Coronary artery (tissue), 2 donors: ENCODE results near the gene NEK11.

Source experiments
- DNase-seq: peaks from one replicate; pipeline ENCODE4 v3.0.0-alpha.2; 2017; ENCODE audit warnings: low spot score
- H3K27ac ChIP-seq, 2 donors: fragments of 200-600 bp; sonication (generic); one replicate each; pipeline ENCODE4 v1.5.1; 2016 to 2019
- H3K4me3 ChIP-seq: fragments of 200-600 bp; sonication (generic); 2 replicates; pipeline ENCODE4 v1.5.1; 2016; ENCODE audit warnings: mild to moderate bottlenecking, moderate library complexity
- CTCF ChIP-seq: fragments of 200-600 bp; sonication (generic); IDR thresholded peaks from one replicate; pipeline ENCODE4 v1.5.1; 2019; ENCODE audit warnings: antibody characterized with exemption

NEK11 gene

GRCh38 chr3:131072099-131072559, 45.5 kb downstream of the NEK11 start:
- Histone ChIP-seq H3K27ac (no peak overlapping the region), H3K4me3 (no peak overlapping the region)
- DNase-seq = no peak
- TF ChIP-seq CTCF = no peak

- Histone ChIP-seq H3K27ac (no peak overlapping the region), H3K4me3 (no peak overlapping the region)
- no peak for DNase-seq
- TF ChIP-seq CTCF = no peak
Measured at GRCh38 chr3:131072845-131073244, 46.2 kb downstream of the NEK11 start.

GRCh38 chr3:131075632-131076328, 49.1 kb downstream of the NEK11 start:
- no peak for DNase-seq
- H3K27ac ChIP-seq = no peak overlapping the region
- no peak for TF ChIP-seq CTCF
- no peak overlapping the region for H3K4me3 ChIP-seq

GRCh38 chr3:131077904-131078303, 51.2 kb downstream of the NEK11 start:
- Histone ChIP-seq H3K27ac (no peak overlapping the region), H3K4me3 (no peak overlapping the region)
- DNase-seq = no peak
- no peak for TF ChIP-seq CTCF

- no peak for TF ChIP-seq CTCF
- no peak overlapping the region for H3K4me3 ChIP-seq
- no peak for DNase-seq
- H3K27ac ChIP-seq = no peak overlapping the region
Measured at GRCh38 chr3:131079086-131079485, 52.4 kb downstream of the NEK11 start.

GRCh38 chr3:131081224-131081623, 54.5 kb downstream of the NEK11 start:
- Histone ChIP-seq H3K27ac (no peak overlapping the region), H3K4me3 (no peak overlapping the region)
- no peak for TF ChIP-seq CTCF
- no peak for DNase-seq

- no peak overlapping the region for H3K4me3 ChIP-seq
- H3K27ac ChIP-seq = no peak overlapping the region
- DNase-seq = no peak
- TF ChIP-seq CTCF = no peak
Measured at GRCh38 chr3:131082246-131082645, 55.6 kb downstream of the NEK11 start.
